Measurements from ENCODE around the gene TIMM23B. TPM values are rescaled to one million over a fixed set of nuclear protein-coding genes. Genes with fewer than 3 reads are reported as not detected.
"Not testable (repeated sequence)": the region's sequence is repeated elsewhere in the genome, so short reads cannot be mapped to it uniquely, and the experiment has no call there.

TIMM23B gene
- total RNA-seq, 2 donors from 2014 or later: 17.3 to 18.0 TPM

DNA sequence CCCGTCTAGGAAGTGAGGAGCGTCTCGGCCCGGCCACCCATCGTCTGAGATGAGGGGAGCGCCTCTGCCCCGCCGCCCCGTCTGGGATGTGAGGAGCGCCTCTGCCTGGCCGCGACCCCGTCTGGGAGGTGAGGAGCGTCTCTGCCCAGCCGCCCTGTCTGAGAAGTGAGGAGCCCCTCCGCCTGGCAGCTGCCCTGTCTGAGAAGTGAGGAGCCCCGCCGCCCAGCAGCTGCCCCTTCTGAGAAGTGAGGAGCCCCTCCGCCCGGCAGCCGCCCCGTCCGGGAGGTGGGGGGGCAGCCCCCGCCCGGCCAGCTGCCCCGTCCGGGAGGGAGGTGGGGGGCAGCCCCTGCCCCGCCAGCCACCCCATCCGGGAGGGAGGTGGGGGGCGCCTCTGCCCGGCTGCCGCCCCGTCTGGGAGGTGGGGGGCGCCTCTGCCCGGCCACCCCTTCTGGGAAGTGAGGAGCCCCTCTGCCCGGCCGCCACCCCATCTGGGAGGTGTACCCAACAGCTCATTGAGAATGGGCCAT, 28.5 kb downstream of the TIMM23B start:
- intact Hi-C loops (cut with DNase I); DNase-seq (ENCODE audit: low spot score): not testable (repeated sequence)

DNA sequence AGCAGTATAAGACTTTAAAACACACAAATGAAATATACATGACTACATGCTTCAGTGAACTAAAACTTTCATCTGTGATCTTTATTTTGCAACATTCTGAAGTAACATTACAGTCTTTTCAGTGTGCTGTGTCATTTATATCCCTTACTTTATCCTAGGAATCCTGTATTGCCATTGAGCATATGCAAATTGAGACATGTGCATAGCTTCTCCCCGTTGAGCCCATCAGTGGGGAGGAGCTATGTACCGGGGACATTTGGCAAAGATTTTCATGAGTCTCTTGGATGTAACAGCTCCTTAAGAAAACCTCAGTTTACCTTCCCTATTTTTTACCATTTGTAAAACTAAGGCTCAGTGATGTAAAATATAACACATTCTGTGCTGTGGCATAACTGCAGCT, 29.6 kb downstream of the TIMM23B start:
- DNase-seq (ENCODE audit: low spot score); intact Hi-C loops (cut with DNase I): not testable (repeated sequence)

DNA sequence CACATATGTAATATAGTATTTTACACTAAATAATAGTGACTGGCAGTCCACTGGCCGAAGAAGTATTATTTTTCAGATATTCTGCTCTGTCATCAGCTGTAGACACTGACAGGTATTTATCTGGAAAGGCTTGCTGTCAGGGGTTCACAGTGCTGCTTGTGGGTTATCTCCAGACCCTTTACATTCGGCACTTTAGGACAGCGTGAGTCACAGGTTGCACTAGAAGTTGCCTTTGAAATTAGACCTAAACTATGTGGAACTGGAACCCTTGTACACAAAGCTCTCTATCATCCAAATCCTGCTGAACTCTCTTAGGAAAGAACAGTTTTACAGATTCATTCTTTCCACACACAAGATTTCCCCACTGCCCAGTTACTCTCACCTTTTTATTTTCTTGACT, 30.2 kb downstream of the TIMM23B start:
- intact Hi-C loops (cut with DNase I); DNase-seq (ENCODE audit: low spot score): not testable (repeated sequence)

DNA sequence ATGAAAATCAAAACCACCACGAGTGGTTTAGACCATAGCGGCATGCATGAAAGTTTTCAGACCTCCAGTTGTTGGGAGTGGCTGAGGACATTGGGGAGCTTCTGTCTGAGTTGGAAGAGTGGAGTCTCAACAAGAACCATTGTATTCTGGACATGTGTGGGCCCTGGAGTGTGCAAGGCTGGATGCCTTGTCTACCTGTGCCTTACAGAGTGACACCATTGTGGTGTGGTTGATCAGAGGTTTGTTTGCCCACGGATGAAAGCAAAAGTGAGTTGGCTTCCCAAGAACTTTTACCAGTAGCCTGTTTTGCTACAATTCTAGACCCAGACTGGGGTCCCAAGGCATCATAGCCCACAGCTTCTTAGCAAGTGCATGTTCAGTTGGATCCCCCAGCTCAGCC, 35.9 kb downstream of the TIMM23B start:
- DNase-seq (ENCODE audit: low spot score); intact Hi-C loops (cut with DNase I): not testable (repeated sequence)

DNA sequence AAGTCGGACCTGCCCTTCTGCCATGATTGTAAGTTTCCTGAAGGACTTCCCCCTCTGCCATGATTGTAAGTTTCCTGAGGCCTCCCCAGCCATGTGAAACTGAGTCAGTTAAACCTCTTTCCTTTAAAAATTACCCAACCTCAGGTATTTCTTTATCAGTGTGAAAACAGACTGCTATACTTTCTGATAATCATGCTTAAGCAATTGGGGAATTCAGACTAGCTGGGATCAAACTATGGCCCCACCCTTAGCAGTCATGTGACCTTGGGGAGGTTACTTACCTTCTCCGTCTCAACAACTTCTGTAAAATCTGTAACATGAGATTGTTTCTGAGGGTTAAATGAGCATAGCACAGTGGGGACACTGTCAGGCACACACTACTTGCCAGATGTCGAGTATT, 45.4 kb downstream of the TIMM23B start:
- DNase-seq (ENCODE audit: low spot score); intact Hi-C loops (cut with DNase I): not testable (repeated sequence)

DNA sequence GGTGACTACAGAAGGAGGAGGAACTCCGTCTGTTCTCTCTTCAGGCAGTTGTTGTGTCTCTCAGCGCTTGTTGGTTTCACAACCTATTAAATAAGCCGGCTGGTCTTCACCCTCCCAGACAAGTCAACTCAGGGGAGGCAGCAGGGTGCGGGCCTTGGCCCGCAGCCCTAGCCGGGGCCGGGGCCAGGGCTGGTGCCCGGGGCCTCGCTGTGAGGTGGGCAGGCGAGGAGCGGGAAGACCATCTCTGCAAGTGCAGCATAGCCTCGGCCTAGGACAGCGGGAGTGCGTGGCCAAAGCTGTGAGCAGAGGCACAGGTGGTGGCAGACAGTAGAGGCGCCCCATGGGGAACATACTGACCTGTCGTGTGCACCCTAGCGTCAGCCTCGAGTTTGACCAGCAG, 46.5 kb downstream of the TIMM23B start, which contains the start of gene AGAP6:
Gene AGAP6 (plus strand): TSS at position 31 of the 400 bp plus-strand sequence. CDS start 310 bp downstream, at position 341.
- intact Hi-C loops (cut with DNase I); DNase-seq (ENCODE audit: low spot score): not testable (repeated sequence)

DNA sequence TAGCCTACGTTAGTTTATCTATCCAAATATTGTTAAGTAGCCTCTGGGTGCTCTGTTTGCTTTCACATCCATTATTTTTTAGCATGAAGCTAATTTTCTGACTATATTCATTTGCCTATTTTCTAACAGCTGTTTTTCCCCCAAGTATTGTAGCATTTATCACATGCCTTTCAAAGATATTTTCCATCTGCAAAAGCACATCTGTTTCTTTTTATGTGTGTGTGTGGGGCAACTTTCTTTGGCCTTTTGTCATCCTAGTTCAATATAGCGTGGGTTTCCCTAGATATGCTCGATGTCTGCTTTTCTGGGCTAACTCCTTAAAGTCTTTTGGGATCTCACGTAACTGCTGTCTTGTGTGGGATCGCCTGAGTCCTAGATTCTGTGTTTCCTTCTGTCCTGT, 53.5 kb downstream of the TIMM23B start:
- DNase-seq (ENCODE audit: low spot score); intact Hi-C loops (cut with DNase I): not testable (repeated sequence)

DNA sequence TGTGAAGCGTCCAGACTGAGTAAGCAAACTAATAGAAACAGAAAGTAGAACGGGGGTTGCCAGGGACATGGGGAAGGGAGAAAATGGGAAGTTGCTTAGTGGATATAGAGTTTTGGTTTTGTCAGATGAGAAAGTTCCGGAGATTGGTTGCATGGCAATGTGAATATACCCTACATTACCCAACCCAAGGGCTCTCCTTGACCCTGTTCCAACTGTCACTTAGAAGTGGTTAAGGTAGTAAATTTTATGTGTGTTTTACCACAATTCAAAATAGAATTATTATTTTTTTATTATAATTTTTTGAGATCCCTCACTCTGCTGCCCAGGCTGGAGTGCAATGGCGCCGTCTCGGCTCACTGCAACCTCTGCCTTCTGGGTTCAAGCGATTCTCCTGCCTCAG, 72.2 kb downstream of the TIMM23B start:
- intact Hi-C loops (cut with DNase I); DNase-seq (ENCODE audit: low spot score): not testable (repeated sequence)

DNA sequence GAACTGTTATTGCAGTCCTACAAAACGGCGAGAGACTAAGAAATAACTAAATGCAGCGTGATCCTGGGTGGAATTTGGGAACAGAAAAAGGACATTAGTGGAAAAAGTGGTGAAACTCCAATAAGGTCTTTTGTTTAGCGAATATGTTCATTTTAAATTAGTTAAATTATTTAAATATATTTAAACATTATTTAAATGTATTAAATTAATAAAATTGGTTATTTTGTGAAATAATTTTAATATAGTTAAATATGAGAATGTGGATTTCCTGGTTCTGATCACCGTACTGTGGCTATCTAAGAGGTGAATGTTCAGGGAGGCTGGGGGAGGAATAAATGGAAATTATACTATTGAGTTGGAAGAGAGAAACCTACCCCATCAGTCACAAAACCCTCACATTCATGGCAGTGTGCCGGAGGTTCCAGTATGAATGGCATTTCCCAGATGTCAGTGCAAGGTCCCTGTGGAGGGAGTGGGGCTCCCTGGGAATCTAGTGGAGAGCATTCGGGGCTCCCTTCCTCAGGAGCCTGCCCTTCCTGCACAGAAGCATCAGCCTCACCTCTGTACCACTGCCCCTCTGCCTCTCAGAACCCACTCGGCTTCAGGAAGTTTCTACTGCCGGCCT, 73.9 kb downstream of the TIMM23B start:
- intact Hi-C loops (cut with DNase I); DNase-seq (ENCODE audit: low spot score): not testable (repeated sequence)

DNA sequence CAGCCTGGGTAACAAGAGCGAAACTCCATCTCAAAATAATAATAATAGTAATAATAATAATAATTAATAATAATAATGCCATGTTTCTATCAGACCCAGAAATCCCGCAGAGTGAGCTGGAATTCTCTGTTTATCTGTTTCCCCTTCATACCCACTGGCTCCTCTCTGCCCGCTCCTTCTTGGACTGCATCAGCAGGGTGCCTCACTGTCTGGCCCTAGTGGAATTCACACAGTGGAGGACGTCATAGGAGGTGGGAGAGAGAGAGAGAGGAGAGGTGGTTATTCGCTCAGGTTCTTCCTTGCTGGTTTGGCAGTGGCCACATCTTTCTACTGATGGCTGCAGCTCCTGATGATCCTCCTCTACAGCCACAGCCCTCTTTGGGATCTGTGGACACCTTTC, 75.1 kb downstream of the TIMM23B start:
- intact Hi-C loops (cut with DNase I); DNase-seq (ENCODE audit: low spot score): not testable (repeated sequence)

DNA sequence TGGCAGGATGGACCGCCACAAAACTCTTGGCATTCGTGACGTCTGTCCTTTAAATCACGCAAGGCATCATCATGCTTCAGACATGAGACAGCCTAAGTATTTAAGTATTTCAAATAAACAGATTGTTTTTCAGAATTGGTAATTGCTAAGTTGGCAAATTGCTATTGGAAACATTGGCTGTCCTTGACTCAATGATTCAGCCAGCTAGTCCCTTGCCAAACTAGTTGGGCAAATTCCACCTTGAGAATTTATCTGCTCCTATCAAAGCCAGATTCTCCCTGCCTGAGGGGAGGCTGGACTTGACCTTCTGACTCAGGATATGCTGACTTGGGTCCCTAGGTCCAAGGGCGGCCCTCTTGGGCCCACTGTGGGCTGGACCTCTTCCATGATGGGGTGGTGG, 75.8 kb downstream of the TIMM23B start:
- DNase-seq (ENCODE audit: low spot score); intact Hi-C loops (cut with DNase I): not testable (repeated sequence)

DNA sequence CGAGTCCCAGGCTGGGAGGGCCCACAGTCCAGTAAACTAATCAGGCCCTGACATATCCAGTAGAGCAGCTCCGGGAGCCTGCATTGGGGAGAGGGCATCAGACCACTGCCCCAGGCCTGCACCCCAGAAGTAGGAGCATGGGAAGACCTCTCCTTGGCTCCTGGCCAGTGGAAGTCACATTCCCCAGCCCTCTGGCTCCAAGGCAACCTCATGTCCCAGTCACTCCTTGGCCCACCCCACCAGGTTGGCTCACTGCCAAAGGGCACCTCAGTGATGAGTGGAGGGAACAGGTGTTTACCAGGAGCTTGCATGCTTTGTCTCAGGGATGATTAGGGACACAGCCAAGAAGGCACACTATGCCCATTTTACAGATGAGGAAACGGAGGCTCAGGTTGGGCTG, 77.4 kb downstream of the TIMM23B start:
- intact Hi-C loops (cut with DNase I): not testable (repeated sequence)

DNA sequence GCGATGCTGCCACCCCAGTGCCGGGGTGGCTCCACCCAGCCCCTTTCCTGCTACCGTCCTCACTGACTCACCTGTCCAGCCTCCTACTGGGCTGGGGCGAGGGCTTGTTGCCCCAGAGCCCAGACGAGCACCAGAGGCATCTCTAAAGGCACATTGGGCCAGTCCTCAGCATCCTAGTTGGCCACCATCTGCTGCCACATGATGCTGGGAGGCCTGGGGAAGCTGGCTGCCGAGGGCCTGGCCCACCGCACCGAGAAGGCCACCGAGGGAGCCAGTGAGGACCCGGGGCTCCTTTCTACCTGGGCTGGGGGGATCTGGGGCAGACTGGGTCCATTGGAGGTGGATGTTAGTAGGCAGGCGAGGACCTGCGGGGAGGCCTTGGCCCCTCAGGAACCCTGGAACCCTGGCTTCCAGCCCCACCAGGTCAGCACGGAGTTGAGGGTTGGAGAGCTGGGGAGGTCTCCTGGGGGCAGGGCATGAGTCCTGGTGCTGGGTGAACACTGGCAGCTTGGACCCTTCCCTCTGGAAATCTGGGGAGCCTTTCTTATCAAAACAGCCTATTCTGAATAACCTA, 78.7 kb downstream of the TIMM23B start:
- DNase-seq (ENCODE audit: low spot score); intact Hi-C loops (cut with DNase I): not testable (repeated sequence)

More for the DNA sequence above, 77.4 kb downstream of the TIMM23B start:
- not testable (repeated sequence) for DNase-seq (ENCODE audit: low spot score)

DNA sequence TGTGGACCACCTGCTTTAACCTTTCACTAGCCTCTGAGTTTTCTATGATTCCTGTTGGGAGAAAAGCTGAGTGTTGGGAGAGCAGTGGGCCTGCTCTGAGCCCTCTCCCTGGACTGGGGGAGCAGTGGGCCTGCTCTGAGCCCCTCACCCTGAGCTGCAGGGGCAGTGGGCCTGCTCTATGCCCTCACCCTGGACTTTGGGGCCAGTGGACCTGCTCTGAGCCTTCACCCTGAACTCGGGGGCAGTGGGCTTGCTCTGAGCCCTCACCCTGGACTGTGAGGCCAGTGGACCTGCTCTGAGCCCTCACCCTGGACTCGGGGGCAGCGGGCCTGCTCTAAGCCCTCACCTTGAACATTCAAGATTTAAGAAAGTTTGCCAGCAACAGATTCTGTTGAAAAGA, 79.8 kb downstream of the TIMM23B start:
- DNase-seq (ENCODE audit: low spot score): no peak
- intact Hi-C loops (cut with DNase I): no loop called here

Other genes with a start within 250 kb of the TIMM23B start
- gene OGDHL, start 179.7 kb upstream of the TIMM23B start, total RNA-seq: not detected
- gene PARG, start within 50 bp of the TIMM23B start, total RNA-seq: 10 to 100 TPM; 24.0 to 25.5 TPM
- gene AGAP6, start 46.4 kb downstream of the TIMM23B start, total RNA-seq: 10 to 100 TPM; 10.1 to 10.8 TPM
- 10 to 100 TPM; 26.7 to 33.5 TPM for gene WASHC2A, start 125.9 kb downstream of the TIMM23B start, total RNA-seq